ENCODE measurements around the gene PLA2G6. TPM values are rescaled to one million over a fixed set of nuclear protein-coding genes. Genes with fewer than 3 reads are reported as not detected.
"Not testable (repeated sequence)": the region's sequence is repeated elsewhere in the genome, so short reads cannot be mapped to it uniquely, and the experiment has no call there.

PLA2G6 gene
- total RNA-seq, 1 donor: 12.3 TPM

DNA sequence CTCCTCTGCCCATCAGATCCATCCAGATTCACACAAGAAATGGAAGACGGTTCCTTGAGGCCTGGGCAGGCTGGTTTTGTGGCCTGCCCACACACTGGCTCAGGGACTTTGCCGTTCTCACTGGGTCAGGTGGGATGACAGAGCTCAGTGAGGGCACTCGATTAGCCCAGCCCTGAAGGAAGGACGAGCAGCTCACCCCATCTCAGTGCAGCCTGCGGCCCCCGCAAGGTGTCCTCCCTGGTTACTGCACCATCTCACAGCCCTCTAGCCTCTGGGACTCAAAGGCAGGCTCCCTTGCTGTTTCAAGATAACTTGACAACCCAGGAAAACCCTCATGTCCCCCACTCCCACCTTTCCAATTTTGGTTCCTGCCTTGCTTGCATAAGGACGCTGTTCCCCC lies 101.8 kb downstream of the PLA2G6 start:
- DNase-seq (ENCODE audit: low read depth): no peak
- TF ChIP-seq CTCF (IDR thresholded peaks at IDR 0.05; ENCODE audit: insufficient read depth, low read length): no peak
- no peak overlapping the region for H3K4me3 ChIP-seq (ENCODE audit: low read depth, low read length)

- DNase-seq (ENCODE audit: low read depth); H3K4me3 ChIP-seq (ENCODE audit: low read depth, low read length): not testable (repeated sequence)
Observed at GRCh38 chr22:38079208-38079607, 102.4 kb downstream of the PLA2G6 start.

GRCh38 chr22:38078046-38078840 lies 103.4 kb downstream of the PLA2G6 start:
- no peak for TF ChIP-seq CTCF (IDR thresholded peaks at IDR 0.05; ENCODE audit: insufficient read depth, low read length)
- no peak overlapping the region for H3K4me3 ChIP-seq (ENCODE audit: low read depth, low read length)
- no peak for DNase-seq (ENCODE audit: low read depth)

GRCh38 chr22:38077595-38077994 lies 104.0 kb downstream of the PLA2G6 start:
- DNase-seq (ENCODE audit: low read depth): no peak
- TF ChIP-seq CTCF (IDR thresholded peaks at IDR 0.05; ENCODE audit: insufficient read depth, low read length): no peak
- no peak overlapping the region for H3K4me3 ChIP-seq (ENCODE audit: low read depth, low read length)

DNA sequence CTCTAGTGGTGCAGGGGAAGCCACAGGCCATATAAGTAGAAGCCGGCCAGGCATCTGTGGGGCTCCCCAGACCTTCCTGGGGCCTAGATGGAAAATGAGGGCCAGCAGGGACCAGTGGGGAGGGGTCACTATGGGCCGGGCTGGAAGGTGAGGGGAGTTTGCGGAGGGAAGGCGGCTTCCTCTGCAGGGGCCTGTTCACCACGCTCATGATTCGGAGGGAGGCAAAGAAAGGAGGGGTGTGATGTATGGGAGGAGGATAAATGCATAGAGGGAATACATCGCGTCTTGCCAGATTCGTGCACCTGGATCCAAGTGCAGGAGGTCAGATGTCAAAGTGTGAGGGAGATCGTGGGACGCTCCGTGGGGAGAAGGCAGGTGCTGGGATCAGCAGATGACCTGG lies 104.5 kb downstream of the PLA2G6 start:
- no peak for TF ChIP-seq CTCF (IDR thresholded peaks at IDR 0.05; ENCODE audit: insufficient read depth, low read length)
- H3K4me3 ChIP-seq (ENCODE audit: low read depth, low read length): no peak overlapping the region
- DNase-seq (ENCODE audit: low read depth): no peak

GRCh38 chr22:38075961-38076360 lies 105.7 kb downstream of the PLA2G6 start:
- DNase-seq (ENCODE audit: low read depth): no peak
- no peak for TF ChIP-seq CTCF (IDR thresholded peaks at IDR 0.05; ENCODE audit: insufficient read depth, low read length)
- H3K4me3 ChIP-seq (ENCODE audit: low read depth, low read length): no peak overlapping the region

DNA sequence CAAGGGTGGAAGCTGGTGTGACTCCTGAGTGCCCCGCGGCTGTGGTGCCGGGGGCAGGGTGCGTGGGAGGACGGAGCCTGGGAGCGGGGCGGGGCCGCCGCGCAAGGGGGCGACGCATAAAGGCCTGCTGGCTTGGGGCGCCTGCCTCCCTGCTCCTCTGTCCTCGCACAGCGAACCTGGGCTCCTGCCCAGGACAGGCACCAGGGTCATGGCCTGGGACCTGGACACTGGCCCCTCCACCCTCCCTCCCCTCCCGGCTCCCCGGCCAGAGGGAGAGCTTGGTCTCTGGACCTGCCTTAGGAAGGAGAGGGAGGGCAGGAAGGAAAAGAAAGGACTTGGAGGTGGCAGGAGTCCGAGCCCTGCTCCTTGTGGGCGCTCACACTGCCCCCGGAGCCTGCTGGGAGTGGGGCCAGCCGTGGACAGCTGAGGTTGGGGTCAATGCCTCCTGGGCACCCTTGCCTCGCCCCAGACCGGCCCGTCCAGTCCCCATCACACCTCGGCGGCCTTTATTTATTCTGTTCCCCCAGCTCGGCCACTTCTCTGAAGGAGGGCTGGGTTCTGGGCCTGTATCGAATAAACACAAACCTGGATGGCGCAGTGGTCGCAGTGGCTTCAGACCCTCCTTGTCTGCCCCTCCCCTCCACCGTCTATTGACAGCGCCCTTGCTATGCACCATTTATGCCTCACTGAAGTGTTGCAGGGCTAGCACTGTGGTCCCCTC lies 106.4 kb downstream of the PLA2G6 start:
- no peak overlapping the region for H3K4me3 ChIP-seq (ENCODE audit: low read depth, low read length)
- DNase-seq (ENCODE audit: low read depth): no peak
- no peak for TF ChIP-seq CTCF (IDR thresholded peaks at IDR 0.05; ENCODE audit: insufficient read depth, low read length)
